Nephron (organoid): ENCODE results near the gene LGALS3BP.
"Not testable (repeated sequence)": the region's sequence is repeated elsewhere in the genome, so short reads cannot be mapped to it uniquely, and the experiment has no call there.

Experiments
- H3K27ac Mint-ChIP-seq, 3 experiments: 2 replicates each; pipeline ENCODE4 v1.8.0; 2020; ENCODE audit warnings: mixed read lengths in 3 of 3, mild to moderate bottlenecking in 2 of 3, moderate library complexity in 1 of 3
- H3K27me3 Mint-ChIP-seq: 2 replicates; pipeline ENCODE4 v1.8.0; 2021; ENCODE audit warnings: low read depth, mild to moderate bottlenecking, moderate library complexity, mixed read lengths
- H3K36me3 Mint-ChIP-seq: 2 replicates; pipeline ENCODE4 v1.8.0; 2020; ENCODE audit warnings: low read depth, mixed read lengths
- H3K4me1 Mint-ChIP-seq: 2 replicates; pipeline ENCODE4 v1.8.0; 2020; ENCODE audit warnings: mixed read lengths
- H3K4me3 Mint-ChIP-seq, 3 experiments: 2 replicates each; pipeline ENCODE4 v1.8.0; 2020; ENCODE audit warnings: mild to moderate bottlenecking in 3 of 3, mixed read lengths in 3 of 3, moderate library complexity in 2 of 3
- H3K9me3 Mint-ChIP-seq: 2 replicates; pipeline ENCODE4 v1.8.0; 2020; ENCODE audit warnings: mixed read lengths
- TF ChIP-seq, protein P1 (sequence below), 3 experiments: fragments of 200-600 bp; sonication (generic); IDR thresholded peaks; one replicate each; pipeline ENCODE4 v1.5.0; 2021; ENCODE audit warnings: antibody characterized with exemption in 3 of 3; ENCODE audit not compliant: unreplicated experiment in 3 of 3

LGALS3BP gene

GRCh38 chr17:79026376-79027273 lies 46.9 kb upstream of the LGALS3BP start:
- H3K4me3 Mint-ChIP-seq = peak overlapping the region; percentile 46 to 70 (median 58)
- peak overlapping the region in 2 of 3 experiments; percentile 42 to 55 for H3K27ac Mint-ChIP-seq
- peaks cover 17% of the 10 kb centered on the region for H3K4me1 Mint-ChIP-seq
- peaks cover 95% of the 10 kb centered on the region for H3K27me3 Mint-ChIP-seq
- TF ChIP-seq, protein P1, sequence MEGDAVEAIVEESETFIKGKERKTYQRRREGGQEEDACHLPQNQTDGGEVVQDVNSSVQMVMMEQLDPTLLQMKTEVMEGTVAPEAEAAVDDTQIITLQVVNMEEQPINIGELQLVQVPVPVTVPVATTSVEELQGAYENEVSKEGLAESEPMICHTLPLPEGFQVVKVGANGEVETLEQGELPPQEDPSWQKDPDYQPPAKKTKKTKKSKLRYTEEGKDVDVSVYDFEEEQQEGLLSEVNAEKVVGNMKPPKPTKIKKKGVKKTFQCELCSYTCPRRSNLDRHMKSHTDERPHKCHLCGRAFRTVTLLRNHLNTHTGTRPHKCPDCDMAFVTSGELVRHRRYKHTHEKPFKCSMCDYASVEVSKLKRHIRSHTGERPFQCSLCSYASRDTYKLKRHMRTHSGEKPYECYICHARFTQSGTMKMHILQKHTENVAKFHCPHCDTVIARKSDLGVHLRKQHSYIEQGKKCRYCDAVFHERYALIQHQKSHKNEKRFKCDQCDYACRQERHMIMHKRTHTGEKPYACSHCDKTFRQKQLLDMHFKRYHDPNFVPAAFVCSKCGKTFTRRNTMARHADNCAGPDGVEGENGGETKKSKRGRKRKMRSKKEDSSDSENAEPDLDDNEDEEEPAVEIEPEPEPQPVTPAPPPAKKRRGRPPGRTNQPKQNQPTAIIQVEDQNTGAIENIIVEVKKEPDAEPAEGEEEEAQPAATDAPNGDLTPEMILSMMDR (IDR thresholded peaks at IDR 0.05; ENCODE audit: unreplicated experiment in 3 of 3) = no peak
- no peaks in the 10 kb centered on the region for H3K9me3 Mint-ChIP-seq
- no peaks in the 10 kb centered on the region for H3K36me3 Mint-ChIP-seq

GRCh38 chr17:79024901-79025737 lies 45.4 kb upstream of the LGALS3BP start:
- Mint-ChIP-seq H3K27me3 (peaks cover 98% of the 10 kb centered on the region), H3K27ac (peak overlapping the region in 1 of 3 experiments; percentile 33), H3K4me1 (peaks cover 17% of the 10 kb centered on the region), H3K36me3 (no peaks in the 10 kb centered on the region), H3K9me3 (no peaks in the 10 kb centered on the region), H3K4me3 (peak overlapping the region; percentile 77 to 91 (median 80))
- TF ChIP-seq, protein P1 (IDR thresholded peaks at IDR 0.05; ENCODE audit: unreplicated experiment in 3 of 3) = no peak

GRCh38 chr17:79023886-79024771 lies 44.4 kb upstream of the LGALS3BP start, which contains the start of gene C1QTNF1:
Gene C1QTNF1 (plus strand): TSS chr17:79024169. CDS start chr17:79043969, 19,800 bp downstream.
- Mint-ChIP-seq H3K27ac (peak within 1 kb of the TSS in 1 of 3 experiments; percentile 42), H3K4me1 (peaks cover 17% of the 10 kb centered on the region), H3K4me3 (peak within 1 kb of the TSS; percentile 83 to 91 (median 88)), H3K27me3 (peaks cover 96% of the 10 kb centered on the region), H3K36me3 (no peaks in the 10 kb centered on the region), H3K9me3 (no peaks in the 10 kb centered on the region)
- TF ChIP-seq, protein P1 (IDR thresholded peaks at IDR 0.05; ENCODE audit: unreplicated experiment in 3 of 3) = peak; percentile 40 to 50 (median 47)

DNA sequence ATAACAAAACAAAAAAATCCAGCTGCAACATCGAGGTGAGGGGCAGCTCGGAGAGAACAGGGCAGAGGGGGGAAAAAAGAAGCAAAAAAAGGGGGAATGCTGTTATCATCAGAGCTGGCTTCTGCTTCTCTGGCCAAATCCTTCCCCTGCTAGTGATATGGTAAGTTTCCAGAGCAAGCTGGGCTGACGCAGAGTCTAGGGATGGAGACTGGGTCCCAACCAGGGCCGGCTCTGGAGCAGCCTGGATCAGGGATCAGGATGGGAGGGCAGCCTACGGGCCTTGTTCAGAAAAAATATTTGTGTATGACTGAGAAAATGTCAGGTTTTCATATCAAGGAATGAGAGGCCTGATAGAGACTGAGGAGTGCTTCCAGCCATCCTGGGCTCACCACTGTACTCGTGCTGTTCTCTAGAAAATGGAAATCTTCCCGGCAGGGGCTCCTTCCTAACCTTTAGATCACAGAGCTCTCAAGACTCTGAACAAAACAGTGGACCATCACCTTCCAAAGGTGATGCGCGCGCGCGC lies 43.5 kb upstream of the LGALS3BP start:
- H3K4me1 Mint-ChIP-seq = peaks cover 17% of the 10 kb centered on the region
- peaks cover 87% of the 10 kb centered on the region for H3K27me3 Mint-ChIP-seq
- TF ChIP-seq, protein P1 (IDR thresholded peaks at IDR 0.05; ENCODE audit: unreplicated experiment in 3 of 3) = no peak
- no peaks in the 10 kb centered on the region for H3K9me3 Mint-ChIP-seq
- H3K4me3 Mint-ChIP-seq = peak overlapping the region; percentile 70 to 91 (median 76)
- H3K27ac Mint-ChIP-seq = peak overlapping the region in 1 of 3 experiments; percentile 42
- no peaks in the 10 kb centered on the region for H3K36me3 Mint-ChIP-seq

DNA sequence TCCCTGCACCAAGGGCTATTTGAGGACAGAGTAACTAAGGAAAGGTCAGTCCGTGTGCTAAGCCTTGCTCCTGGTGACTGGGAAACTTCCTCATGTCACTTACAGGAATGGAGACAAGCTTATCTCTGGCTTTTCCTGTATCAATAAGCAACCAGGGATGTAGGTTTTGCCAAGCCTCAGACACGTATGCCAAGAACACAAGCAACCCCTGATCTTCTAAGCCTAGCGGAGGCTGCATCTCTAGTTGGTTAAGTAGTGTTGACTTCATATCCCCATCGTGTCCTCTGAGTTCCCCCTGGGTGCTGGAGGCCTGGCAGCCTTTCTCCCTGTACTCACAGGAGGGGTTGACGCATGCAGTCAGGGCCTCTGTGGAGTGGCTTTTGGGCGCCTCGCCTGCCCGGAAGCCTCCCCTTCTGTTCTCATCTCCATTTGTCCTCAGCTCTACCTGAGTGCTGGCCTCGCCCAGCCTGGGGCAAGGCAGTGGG lies 42.8 kb upstream of the LGALS3BP start:
- Mint-ChIP-seq H3K27ac (no peak overlapping the region), H3K9me3 (no peaks in the 10 kb centered on the region)

GRCh38 chr17:79021929-79022328 lies 42.2 kb upstream of the LGALS3BP start:
- not testable (repeated sequence) for H3K27ac Mint-ChIP-seq, H3K36me3 Mint-ChIP-seq, H3K9me3 Mint-ChIP-seq
- Mint-ChIP-seq H3K27me3 (peaks cover 75% of the 10 kb centered on the region), H3K4me1 (peaks cover 15% of the 10 kb centered on the region), H3K4me3 (peak overlapping the region in 1 of 3 experiments; percentile 23)

More for the DNA sequence above, 42.8 kb upstream of the LGALS3BP start:
- Mint-ChIP-seq H3K4me3 (peak overlapping the region in 1 of 3 experiments; percentile 23), H3K4me1 (peaks cover 17% of the 10 kb centered on the region), H3K27me3 (peaks cover 82% of the 10 kb centered on the region), H3K36me3 (no peaks in the 10 kb centered on the region)
- TF ChIP-seq, protein P1 (IDR thresholded peaks at IDR 0.05; ENCODE audit: unreplicated experiment in 3 of 3) = no peak
